Spleen (tissue), 11 donors: ENCODE measurements around the gene DLX1. TPM values are rescaled to one million over a fixed set of nuclear protein-coding genes. Genes with fewer than 3 reads are reported as not detected.

ENCODE experiments used
- DNase-seq: peaks from one replicate; pipeline ENCODE4 v3.0.0-alpha.2; 2020
- H3K27ac ChIP-seq, 8 donors: fragments of 200-600 bp; sonication (generic) in 7 of 8; 1 replicate in 4 of 8; 2 replicates in 4 of 8; pipeline versions ENCODE4 v1.5.0 to v1.8.0; 2016 to 2021; ENCODE audit warnings: inconsistent platforms in 4 of 8, mild to moderate bottlenecking in 4 of 8, moderate library complexity in 1 of 8
- H3K27me3 ChIP-seq, 7 donors: fragments of 200-600 bp; sonication (generic) in 6 of 7; replicated peaks in 1 of 7; 1 replicate in 4 of 7; 2 replicates in 3 of 7; pipeline versions ENCODE4 v1.5.0 to v1.8.0; 2016 to 2021; ENCODE audit warnings: inconsistent platforms in 3 of 7, mild to moderate bottlenecking in 1 of 7
- H3K36me3 ChIP-seq, 6 donors: fragments of 200-600 bp; sonication (generic) in 5 of 6; 1 replicate in 4 of 6; 2 replicates in 2 of 6; pipeline versions ENCODE4 v1.5.0 to v1.8.0; 2016 to 2021; ENCODE audit warnings: inconsistent platforms in 2 of 6
- H3K4me1 ChIP-seq, 6 donors: fragments of 200-600 bp; sonication (generic) in 5 of 6; 1 replicate in 3 of 6; 2 replicates in 3 of 6; pipeline versions ENCODE4 v1.5.0 to v1.8.0; 2016 to 2021; ENCODE audit warnings: inconsistent platforms in 3 of 6
- H3K4me3 ChIP-seq, 8 donors: fragments of 200-600 bp; sonication (generic) in 7 of 8; 1 replicate in 4 of 8; 2 replicates in 4 of 8; pipeline versions ENCODE4 v1.5.0 to v1.8.0; 2016 to 2021; ENCODE audit warnings: inconsistent platforms in 4 of 8, mild to moderate bottlenecking in 4 of 8, moderate library complexity in 2 of 8
- H3K9me3 ChIP-seq, 8 donors: fragments of 200-600 bp; sonication (generic) in 7 of 8; 1 replicate in 4 of 8; 2 replicates in 4 of 8; pipeline versions ENCODE4 v1.5.0 to v1.8.0; 2016 to 2021; ENCODE audit warnings: inconsistent platforms in 4 of 8
- POLR2A ChIP-seq, 3 donors: fragments of 450-650 bp; IDR thresholded peaks; one replicate each; pipeline ENCODE4 v1.5.1; 2017; ENCODE audit warnings: antibody characterized with exemption in 3 of 3, mild to moderate bottlenecking in 1 of 3
- POLR2AphosphoS5 ChIP-seq, 3 donors: sonication (generic); formaldehyde crosslinking; IDR thresholded peaks; one replicate each; pipeline ENCODE4 v1.5.1; 2017; ENCODE audit warnings: antibody characterized with exemption in 3 of 3
- WGBS, 5 donors: extraction: QIAGEN DNeasy Blood & Tissue Kit in 3 of 5; methylation state at CpG; one replicate each; pipeline versions ENCODE4 v1.1.5 to v1.1.7; 2013 to 2018; 5-methylcytosine and 5-hydroxymethylcytosine counted together
- intact Hi-C: fragments of 100-400 bp; cut with DNase I; formaldehyde crosslinking; loops from one replicate; pipeline ENCODE4 v1.15.0; 2023; ENCODE audit warnings: low total_unique reads
- polyA plus RNA-seq, 3 donors: library from polyadenylated mRNA; stranded (reverse); fragments of 200-250 nt; gene quantifications; one replicate each; pipeline ENCODE4 v1.2.1, GENCODE V29; 2013
- total RNA-seq, 7 donors: library from RNA; depleted of rRNA in 3 of 7; stranded (reverse); fragments of >200 nt in 3 of 7; fragmentation: NEBNext Ultra II Directional in 4 of 7; extraction: Animal tissue kit (Norgen Biotek cat#: 25700) in 4 of 7; gene quantifications; one replicate each; pipeline versions ENCODE4 v1.1.0 to v1.2.1, GENCODE V29; 2016 to 2021
- TF ChIP-seq, protein P1 (sequence below), 11 experiments: fragments of 200-600 bp in 7 of 11; fragments of 450-650 bp in 4 of 11; sonication (generic) in 4 of 11; IDR thresholded peaks in 8 of 11; conservative IDR thresholded peaks in 3 of 11; 1 replicate in 7 of 11; 2 replicates in 4 of 11; pipeline versions ENCODE4 v1.4.0 to v1.8.0; 2016 to 2021; ENCODE audit warnings: antibody characterized with exemption in 11 of 11, inconsistent platforms in 4 of 11, mild to moderate bottlenecking in 1 of 11
- donor health status: healthy with polysubstance abuse.
- donor health status: DM: no; HTN: no; CAD: no; lungs with moderate emphysema.
- donor health status: DM: no; HTN: no; CAD: no.
- donor health status: Bipolar disorder and iron deficiency.
- donor health status: healthy.
- donor health status: DM: no; HTN: no; CAD: no.
- donor health status: DM: yes; HTN: yes; CAD: no.

Gene DLX1
- total and polyA plus RNA-seq, 10 donors: 0.16 TPM; not detected in 9

DNA sequence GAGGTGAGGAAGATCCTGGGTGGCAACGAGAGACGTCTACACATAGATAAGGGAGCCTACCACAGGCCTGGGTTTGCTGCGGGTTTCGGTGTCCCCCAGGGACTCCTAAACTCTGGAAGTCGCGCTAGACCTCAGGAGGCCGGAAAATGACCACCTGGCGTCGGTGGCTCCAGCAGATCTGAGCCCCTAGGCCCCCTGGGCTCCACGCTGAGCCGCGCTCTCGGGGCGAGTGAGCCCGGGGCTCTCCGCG lies 987 bp upstream of the DLX1 start:
- 1 to 6% (median 3%) methylated on average over 8 to 17 of the region's 17 CpGs for WGBS, 5 donors
- DNase-seq: no peak
- H3K36me3 ChIP-seq: no peaks in the 10 kb centered on the region
- TF ChIP-seq POLR2AphosphoS5 (IDR thresholded peaks at IDR 0.05) (no peak), POLR2A (IDR thresholded peaks at IDR 0.05) (no peak)
- TF ChIP-seq, protein P1, sequence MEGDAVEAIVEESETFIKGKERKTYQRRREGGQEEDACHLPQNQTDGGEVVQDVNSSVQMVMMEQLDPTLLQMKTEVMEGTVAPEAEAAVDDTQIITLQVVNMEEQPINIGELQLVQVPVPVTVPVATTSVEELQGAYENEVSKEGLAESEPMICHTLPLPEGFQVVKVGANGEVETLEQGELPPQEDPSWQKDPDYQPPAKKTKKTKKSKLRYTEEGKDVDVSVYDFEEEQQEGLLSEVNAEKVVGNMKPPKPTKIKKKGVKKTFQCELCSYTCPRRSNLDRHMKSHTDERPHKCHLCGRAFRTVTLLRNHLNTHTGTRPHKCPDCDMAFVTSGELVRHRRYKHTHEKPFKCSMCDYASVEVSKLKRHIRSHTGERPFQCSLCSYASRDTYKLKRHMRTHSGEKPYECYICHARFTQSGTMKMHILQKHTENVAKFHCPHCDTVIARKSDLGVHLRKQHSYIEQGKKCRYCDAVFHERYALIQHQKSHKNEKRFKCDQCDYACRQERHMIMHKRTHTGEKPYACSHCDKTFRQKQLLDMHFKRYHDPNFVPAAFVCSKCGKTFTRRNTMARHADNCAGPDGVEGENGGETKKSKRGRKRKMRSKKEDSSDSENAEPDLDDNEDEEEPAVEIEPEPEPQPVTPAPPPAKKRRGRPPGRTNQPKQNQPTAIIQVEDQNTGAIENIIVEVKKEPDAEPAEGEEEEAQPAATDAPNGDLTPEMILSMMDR (IDR thresholded peaks at IDR 0.05 in 8 of 11, conservative IDR thresholded peaks at IDR 0.05 in 3 of 11): no peak
- peaks cover 50 to 100% (median 99%) of the 10 kb centered on the region in 7 donors for H3K27me3 ChIP-seq
- H3K27ac ChIP-seq: no peak overlapping the region
- intact Hi-C loops: no loop called here
- H3K9me3 ChIP-seq: peaks cover 0 to 38% (median 0%) of the 10 kb centered on the region in 8 donors
- H3K4me3 ChIP-seq: peak overlapping the region in 6 of 8 donors; percentile 47 to 69 (median 52)
- H3K4me1 ChIP-seq: peaks cover 18 to 86% (median 50%) of the 10 kb centered on the region in 6 donors

DNA sequence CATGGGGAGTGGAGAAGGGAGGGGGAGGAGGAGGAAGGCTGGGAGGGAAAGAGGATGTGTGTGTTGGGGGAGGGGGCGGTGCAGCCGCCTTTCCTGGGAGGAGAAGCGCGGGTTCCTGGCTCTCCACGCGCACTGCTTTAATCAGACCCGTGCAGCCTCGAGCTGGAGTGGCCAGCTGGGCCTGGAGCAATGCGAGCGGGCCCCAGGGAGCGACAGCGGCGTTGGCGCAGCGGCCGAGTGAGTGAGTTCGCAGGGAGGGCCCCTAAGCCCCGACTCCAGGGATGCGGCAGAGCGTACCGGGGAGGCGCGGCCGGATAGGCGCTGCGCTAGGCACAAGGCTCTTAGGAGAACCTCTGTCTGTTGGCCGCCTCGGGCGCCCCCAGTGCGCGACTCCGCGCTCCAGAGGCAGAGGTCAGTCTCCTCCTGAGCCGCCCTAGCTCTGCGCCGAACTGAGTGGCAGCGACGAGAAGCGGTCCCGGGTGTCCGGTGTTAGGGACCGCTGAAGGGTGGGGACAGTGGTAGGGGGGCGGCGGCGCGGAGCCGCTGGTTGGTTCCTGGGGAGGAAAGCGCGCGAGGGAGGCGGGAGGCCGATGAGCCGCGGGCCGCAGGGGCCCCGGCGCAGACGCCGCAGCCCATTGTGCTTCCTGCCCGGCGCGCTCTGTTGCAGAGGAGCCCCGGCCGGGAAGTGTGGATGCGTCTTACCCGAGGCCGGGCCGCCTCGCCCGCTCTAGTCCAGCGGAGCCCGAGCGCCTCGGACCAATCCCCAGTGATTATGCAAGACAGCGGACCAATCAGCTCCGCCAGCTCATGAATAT lies 455 bp upstream of the DLX1 start:
- Histone ChIP-seq H3K36me3 (no peaks in the 10 kb centered on the region), H3K9me3 (peaks cover 0 to 38% (median 0%) of the 10 kb centered on the region in 8 donors), H3K4me3 (peak overlapping the region; percentile 16 to 69 (median 50)), H3K4me1 (peaks cover 18 to 85% (median 50%) of the 10 kb centered on the region in 6 donors), H3K27ac (no peak overlapping the region), H3K27me3 (peaks cover 54 to 100% (median 100%) of the 10 kb centered on the region in 7 donors)
- DNase-seq: peak; percentile 88
- TF ChIP-seq POLR2AphosphoS5 (IDR thresholded peaks at IDR 0.05) (peak; percentile 4 to 72 (median 28)), POLR2A (IDR thresholded peaks at IDR 0.05) (no peak)
- intact Hi-C loops: no loop called here
- WGBS, 5 donors: 1% methylated on average over 26 to 76 of the region's 76 CpGs

DNA sequence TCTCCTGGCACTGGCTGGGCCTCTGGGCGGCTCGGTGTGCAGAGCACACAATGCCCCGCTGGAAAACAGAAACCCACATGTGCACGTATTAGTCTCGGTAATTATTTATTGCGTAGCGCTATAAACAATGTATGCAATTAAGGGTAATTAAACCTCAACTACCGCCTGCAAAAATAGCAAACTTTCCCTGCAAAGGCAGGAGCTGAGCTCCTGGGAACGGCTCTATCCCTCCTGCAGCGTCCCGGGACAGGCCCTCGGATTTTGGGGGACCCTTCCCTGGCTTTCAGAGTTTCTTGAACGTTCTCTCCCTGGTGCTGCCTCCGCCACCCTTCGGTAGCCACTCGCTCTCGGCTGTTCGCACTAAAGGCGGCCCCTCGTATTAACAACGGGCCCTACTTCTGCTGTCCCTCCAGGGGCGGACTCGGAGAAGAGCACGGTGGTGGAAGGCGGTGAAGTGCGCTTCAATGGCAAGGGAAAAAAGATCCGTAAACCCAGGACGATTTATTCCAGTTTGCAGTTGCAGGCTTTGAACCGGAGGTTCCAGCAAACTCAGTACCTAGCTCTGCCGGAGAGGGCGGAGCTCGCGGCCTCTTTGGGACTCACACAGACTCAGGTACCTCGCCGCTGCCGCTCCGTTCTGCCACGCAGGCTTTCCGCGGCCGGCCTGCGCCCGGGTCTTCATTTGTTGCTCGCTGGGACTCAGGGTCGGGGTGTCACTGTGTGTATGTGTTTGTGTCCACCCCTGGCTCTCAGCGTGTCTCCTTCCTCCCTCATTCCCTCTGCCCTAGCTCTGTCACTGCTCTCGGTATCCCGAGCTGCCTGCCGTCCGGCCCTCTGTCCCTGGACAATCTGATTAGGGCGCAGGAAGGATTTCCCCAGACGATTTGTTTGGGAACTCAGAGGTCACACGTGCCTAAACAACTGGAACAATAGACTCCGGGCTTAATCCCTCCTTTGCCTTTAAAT lies 1.2 kb downstream of the DLX1 start:
- Histone ChIP-seq H3K4me1 (peaks cover 18 to 77% (median 50%) of the 10 kb centered on the region in 6 donors), H3K4me3 (peak overlapping the region in 5 of 8 donors; percentile 47 to 69 (median 52)), H3K36me3 (no peaks in the 10 kb centered on the region), H3K27me3 (peaks cover 49 to 100% (median 100%) of the 10 kb centered on the region in 7 donors), H3K9me3 (peaks cover 0 to 24% (median 0%) of the 10 kb centered on the region in 8 donors), H3K27ac (no peak overlapping the region)
- WGBS, 5 donors: 3 to 9% (median 5%) methylated on average over 53 to 54 of the region's 54 CpGs
- DNase-seq: peak; percentile 84
- TF ChIP-seq POLR2AphosphoS5 (IDR thresholded peaks at IDR 0.05): no peak
- TF ChIP-seq POLR2A (IDR thresholded peaks at IDR 0.05): no peak
- TF ChIP-seq, protein P1 (IDR thresholded peaks at IDR 0.05 in 8 of 11, conservative IDR thresholded peaks at IDR 0.05 in 3 of 11): peak in 2 of 11 experiments; percentile 6 to 35
- intact Hi-C loops: no loop called here

DNA sequence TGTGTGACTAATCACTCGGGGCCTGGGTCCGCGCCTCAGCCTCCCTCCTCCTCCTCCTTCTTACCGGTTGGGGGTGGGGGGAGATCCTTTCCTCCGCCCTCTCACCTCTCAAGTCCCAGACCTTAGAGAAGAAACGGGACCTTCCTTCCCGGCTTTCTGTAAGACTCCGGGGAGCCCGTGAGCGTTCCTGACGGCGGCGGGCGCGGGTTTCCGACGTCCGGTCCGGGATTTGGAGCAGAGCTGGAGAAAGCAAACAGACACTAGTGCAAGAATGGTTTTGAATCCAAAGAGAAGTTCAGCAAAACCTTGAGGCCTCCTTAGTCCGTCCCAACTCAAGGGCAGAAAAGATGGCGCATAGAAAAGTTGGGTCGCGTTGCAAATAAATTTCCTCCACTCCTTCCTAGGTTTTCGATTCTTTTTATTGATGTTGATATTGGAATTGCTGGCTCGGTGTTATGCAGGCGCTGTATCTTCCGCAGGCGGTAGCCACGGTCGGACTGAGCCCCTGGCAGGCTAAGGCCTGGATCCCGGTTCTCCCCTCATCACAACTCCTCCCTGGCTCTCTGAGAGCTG lies 2.0 kb downstream of the DLX1 start:
- peak in 1 of 3 donors; percentile 37 for TF ChIP-seq POLR2AphosphoS5 (IDR thresholded peaks at IDR 0.05)
- TF ChIP-seq, protein P1 (IDR thresholded peaks at IDR 0.05 in 8 of 11, conservative IDR thresholded peaks at IDR 0.05 in 3 of 11): no peak
- peaks cover 18 to 76% (median 50%) of the 10 kb centered on the region in 6 donors for H3K4me1 ChIP-seq
- H3K36me3 ChIP-seq: no peaks in the 10 kb centered on the region
- H3K27ac ChIP-seq: no peak overlapping the region
- H3K27me3 ChIP-seq: peaks cover 52 to 100% (median 100%) of the 10 kb centered on the region in 7 donors
- peaks cover 0 to 24% (median 0%) of the 10 kb centered on the region in 8 donors for H3K9me3 ChIP-seq
- DNase-seq: no peak
- peak overlapping the region in 2 of 8 donors; percentile 47 to 69 for H3K4me3 ChIP-seq
- intact Hi-C loops: no loop called here
- WGBS, 5 donors: 5 to 11% (median 9%) methylated on average over 31 of the region's 31 CpGs
